Left colon (tissue), 2 donors: ENCODE results near the gene RPL35A. TPM values are rescaled to one million over a fixed set of nuclear protein-coding genes. Genes with fewer than 3 reads are reported as not detected.

Experiments
- ATAC-seq: fragments of 200-7000 bp; cut with Tn5 transposase; one replicate; pipeline ENCODE4 v1.9.1; 2020; ENCODE audit warnings: mild to moderate bottlenecking, moderate library complexity
- DNase-seq, 2 donors: peaks; one replicate each; pipeline ENCODE4 v3.0.0-alpha.2; 2020
- intact Hi-C, 2 donors: fragments of 100-400 bp; cut with DNase I in 1 of 2; cut with micrococcal nuclease in 1 of 2; formaldehyde crosslinking; loops; one replicate each; pipeline versions ENCODE4 v1.11.2 to v1.14.0; 2022; cut with DNase I, micrococcal nuclease
- total RNA-seq, 2 donors: library from RNA; stranded (reverse); fragmentation: NEBNext Ultra II Directional; extraction: Animal tissue kit (Norgen Biotek cat#: 25700); gene quantifications; one replicate each; pipeline ENCODE4 v1.2.1, GENCODE V29; 2021
- donor health status: DM: no; HTN: no; CAD: no.
- donor health status: DM: yes; HTN: yes; CAD: no.

RPL35A gene
- total RNA-seq, 2 donors from 2014 or later: 557 to 639 TPM

- intact Hi-C loops: no loop called here
- ATAC-seq (no peak), DNase-seq (no peak)
Observed at GRCh38 chr3:197974016-197974415, 24.0 kb downstream of the RPL35A start.

GRCh38 chr3:197975311-197975710 lies 25.3 kb downstream of the RPL35A start:
- ATAC-seq (no peak), DNase-seq (no peak)
- intact Hi-C loops: no loop called here

- intact Hi-C loops: no loop called here
- ATAC-seq: no peak
- DNase-seq: no peak
Observed at GRCh38 chr3:197983076-197983475, 33.1 kb downstream of the RPL35A start.

GRCh38 chr3:197989651-197990050 lies 39.7 kb downstream of the RPL35A start:
- ATAC-seq (no peak), DNase-seq (no peak)
- intact Hi-C loops: no loop called here

- ATAC-seq (no peak), DNase-seq (no peak)
- intact Hi-C loops: no loop called here
Observed at GRCh38 chr3:197994736-197995135, 44.7 kb downstream of the RPL35A start.

GRCh38 chr3:197996855-197997254 lies 46.9 kb downstream of the RPL35A start:
- no peak for DNase-seq
- no peak for ATAC-seq
- intact Hi-C loops: no loop called here

GRCh38 chr3:197997936-197998335 lies 47.9 kb downstream of the RPL35A start:
- intact Hi-C loops: no loop called here
- DNase-seq (no peak), ATAC-seq (no peak)

Other genes with a start within 250 kb of the RPL35A start
- gene RUBCN, start 213.3 kb upstream of the RPL35A start, total RNA-seq: 10 to 100 TPM; 20.4 to 22.1 TPM
- 10 to 100 TPM; 32.6 to 37.5 TPM for gene FYTTD1, start 200.3 kb upstream of the RPL35A start, total RNA-seq
- gene LRCH3, start 158.9 kb upstream of the RPL35A start, total RNA-seq: 10 to 100 TPM; 27.3 to 43.6 TPM
- 1 to 10 TPM; 5.4 TPM for gene LMLN, start 10.0 kb downstream of the RPL35A start, total RNA-seq